SHP77 (cell line): ENCODE data around the gene RMND5A.

Source experiments
- DNase-seq, 2 experiments: peaks; one replicate each; lab custom pipeline; 2025; lab: John Stamatoyannopoulos, UW

Gene RMND5A

GRCh38 chr2:86791573-86791972 is 71.5 kb downstream of the RMND5A start:
- DNase-seq: no peak

GRCh38 chr2:86793752-86794151 is 73.7 kb downstream of the RMND5A start:
- DNase-seq: no peak

GRCh38 chr2:86794861-86795260 is 74.8 kb downstream of the RMND5A start:
- no peak for DNase-seq

GRCh38 chr2:86800856-86801567 is 80.9 kb downstream of the RMND5A start:
- no peak for DNase-seq

GRCh38 chr2:86806059-86806857 is 86.2 kb downstream of the RMND5A start:
- DNase-seq: no peak

- no peak for DNase-seq
These were observed 87.0 kb downstream of the RMND5A start for GRCh38 chr2:86807133-86807467.

- DNase-seq: no peak
These were observed 87.6 kb downstream of the RMND5A start for GRCh38 chr2:86807468-86808275.

- peak; percentile 55 to 76 for DNase-seq
These were observed 88.4 kb downstream of the RMND5A start for GRCh38 chr2:86808315-86809161.

- DNase-seq: no peak
These were observed 89.5 kb downstream of the RMND5A start for GRCh38 chr2:86809481-86810121.

- DNase-seq: no peak
These were observed 95.5 kb downstream of the RMND5A start for GRCh38 chr2:86815611-86816010.

GRCh38 chr2:86818114-86818801 is 98.2 kb downstream of the RMND5A start:
- DNase-seq: no peak

GRCh38 chr2:86818957-86819356 is 98.9 kb downstream of the RMND5A start:
- DNase-seq: no peak

- DNase-seq: no peak
These were observed 101.2 kb downstream of the RMND5A start for GRCh38 chr2:86821306-86821705.

GRCh38 chr2:86821842-86822241 is 101.8 kb downstream of the RMND5A start:
- DNase-seq: no peak

GRCh38 chr2:86822668-86823345 is 102.7 kb downstream of the RMND5A start:
- DNase-seq: no peak

- DNase-seq: no peak
These were observed 105.1 kb downstream of the RMND5A start for GRCh38 chr2:86825036-86825692.

GRCh38 chr2:86825693-86826381 is 105.7 kb downstream of the RMND5A start:
- no peak for DNase-seq

GRCh38 chr2:86826951-86827350 is 106.9 kb downstream of the RMND5A start:
- DNase-seq: no peak
